BJ (cell line): ENCODE results near the gene SHOC2. TPM values are rescaled to one million over a fixed set of nuclear protein-coding genes. Genes with fewer than 3 reads are reported as not detected.

Experiments
- CTCF ChIA-PET: fragments of 350-600 bp; formaldehyde crosslinking; extraction: SDS; loops from one replicate; lab custom pipeline; 2021; ENCODE audit warnings: antibody characterized with exemption, inconsistent platforms; lab: Yijun Ruan, JAX
- POLR2A ChIA-PET: fragments of 300-600 bp; sonication (Branson Sonifier 250); formaldehyde crosslinking; extraction: SDS; loops from one replicate; lab custom pipeline; 2021; ENCODE audit warnings: antibody characterized with exemption; lab: Charles Lee
- DNase-seq: peaks from one replicate; pipeline ENCODE4 v3.0.0-alpha.2; 2011; ENCODE audit warnings: low read depth
- H3K27me3 ChIP-seq: 2 replicates; pipeline ENCODE4 v1.6.0; 2011; ENCODE audit warnings: low read length; ENCODE audit not compliant: control insufficient read depth, insufficient read depth
- H3K36me3 ChIP-seq: 2 replicates; pipeline ENCODE4 v1.5.1; 2011; ENCODE audit warnings: low read length; ENCODE audit not compliant: control insufficient read depth, insufficient read depth
- H3K4me3 ChIP-seq: 2 replicates; pipeline ENCODE4 v1.5.1; 2011; ENCODE audit warnings: low read depth, mild to moderate bottlenecking, control low read depth, low read length
- polyA plus RNA-seq: library from polyadenylated mRNA; depleted of rRNA; stranded (reverse); fragments of >200 nt; gene quantifications from 2 replicates; pipeline ENCODE4 v1.2.3, GENCODE V29; 2011
- TF ChIP-seq, protein P1 (sequence below): IDR thresholded peaks from 2 replicates; pipeline ENCODE4 v1.5.1; 2011; ENCODE audit warnings: low read depth, mild to moderate bottlenecking, control low read depth, inconsistent platforms, low read length, moderate library complexity; ENCODE audit not compliant: insufficient read depth

Gene SHOC2
- polyA plus RNA-seq, 1 experiment: 14.7 TPM

GRCh38 chr10:110962443-110962842 is 43.0 kb downstream of the SHOC2 start:
- Histone ChIP-seq H3K4me3 (no peak overlapping the region), H3K27me3 (no peaks in the 10 kb centered on the region), H3K36me3 (no peaks in the 10 kb centered on the region)
- ChIA-PET POLR2A (no interaction called here), CTCF (no interaction called here)
- DNase-seq: no peak
- TF ChIP-seq, protein P1, sequence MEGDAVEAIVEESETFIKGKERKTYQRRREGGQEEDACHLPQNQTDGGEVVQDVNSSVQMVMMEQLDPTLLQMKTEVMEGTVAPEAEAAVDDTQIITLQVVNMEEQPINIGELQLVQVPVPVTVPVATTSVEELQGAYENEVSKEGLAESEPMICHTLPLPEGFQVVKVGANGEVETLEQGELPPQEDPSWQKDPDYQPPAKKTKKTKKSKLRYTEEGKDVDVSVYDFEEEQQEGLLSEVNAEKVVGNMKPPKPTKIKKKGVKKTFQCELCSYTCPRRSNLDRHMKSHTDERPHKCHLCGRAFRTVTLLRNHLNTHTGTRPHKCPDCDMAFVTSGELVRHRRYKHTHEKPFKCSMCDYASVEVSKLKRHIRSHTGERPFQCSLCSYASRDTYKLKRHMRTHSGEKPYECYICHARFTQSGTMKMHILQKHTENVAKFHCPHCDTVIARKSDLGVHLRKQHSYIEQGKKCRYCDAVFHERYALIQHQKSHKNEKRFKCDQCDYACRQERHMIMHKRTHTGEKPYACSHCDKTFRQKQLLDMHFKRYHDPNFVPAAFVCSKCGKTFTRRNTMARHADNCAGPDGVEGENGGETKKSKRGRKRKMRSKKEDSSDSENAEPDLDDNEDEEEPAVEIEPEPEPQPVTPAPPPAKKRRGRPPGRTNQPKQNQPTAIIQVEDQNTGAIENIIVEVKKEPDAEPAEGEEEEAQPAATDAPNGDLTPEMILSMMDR: no peak

DNA sequence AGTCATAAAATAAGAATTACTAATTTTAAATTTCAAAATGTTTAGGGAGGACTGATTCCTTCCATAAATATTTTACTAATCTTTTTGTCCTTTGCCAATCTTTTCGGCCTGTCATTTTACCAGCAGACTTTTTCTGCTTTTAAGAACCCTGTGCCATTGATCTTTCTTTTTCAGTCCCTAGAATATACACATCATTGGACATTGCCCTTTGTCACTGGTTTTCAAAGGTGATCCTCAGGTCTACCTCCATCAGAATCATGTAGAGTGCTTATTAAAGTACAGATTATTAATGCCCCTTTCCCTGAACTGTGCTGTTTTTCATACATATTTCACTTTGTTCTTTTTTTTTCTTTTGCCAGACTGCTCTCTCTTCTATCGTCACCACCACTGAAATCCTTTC is 43.8 kb downstream of the SHOC2 start:
- no peak for DNase-seq
- POLR2A ChIA-PET: no interaction called here
- H3K27me3 ChIP-seq: no peaks in the 10 kb centered on the region
- H3K4me3 ChIP-seq: no peak overlapping the region
- TF ChIP-seq, protein P1: no peak
- CTCF ChIA-PET: no interaction called here
- no peaks in the 10 kb centered on the region for H3K36me3 ChIP-seq

GRCh38 chr10:110964681-110965080 is 45.3 kb downstream of the SHOC2 start:
- H3K4me3 ChIP-seq: no peak overlapping the region
- no peaks in the 10 kb centered on the region for H3K36me3 ChIP-seq
- H3K27me3 ChIP-seq: no peaks in the 10 kb centered on the region
- ChIA-PET POLR2A (interaction anchor here (0.6 kb wide), 1 partner anchor 255 kb away, joined by 3 read pairs; no protein-coding TSS in a partner anchor), CTCF (no interaction called here)
- DNase-seq: no peak
- TF ChIP-seq, protein P1: no peak

GRCh38 chr10:110965216-110965615 is 45.8 kb downstream of the SHOC2 start:
- TF ChIP-seq, protein P1: no peak
- no peak for DNase-seq
- POLR2A ChIA-PET: interaction anchor here (0.6 kb wide), 1 partner anchor 256 kb away, joined by 3 read pairs; no protein-coding TSS in a partner anchor
- Histone ChIP-seq H3K4me3 (no peak overlapping the region), H3K27me3 (no peaks in the 10 kb centered on the region), H3K36me3 (no peaks in the 10 kb centered on the region)
- CTCF ChIA-PET: no interaction called here

- Histone ChIP-seq H3K4me3 (no peak overlapping the region), H3K27me3 (no peaks in the 10 kb centered on the region), H3K36me3 (no peaks in the 10 kb centered on the region)
- CTCF ChIA-PET: no interaction called here
- POLR2A ChIA-PET: no interaction called here
- no peak for DNase-seq
- TF ChIP-seq, protein P1: no peak
Observed at GRCh38 chr10:110966146-110966545, 46.7 kb downstream of the SHOC2 start.
